Measurements from ENCODE around the gene FOXO3. TPM values are rescaled to one million over a fixed set of nuclear protein-coding genes. Genes with fewer than 3 reads are reported as not detected.

Gene FOXO3
- total and polyA plus RNA-seq, 2 of the 13 experiments (the other 11 are each of a cell fraction or from before 2014, with no cell fraction given), result 16.0 to 22.5 TPM

- TF ChIP-seq HNRNPL (IDR thresholded peaks at IDR 0.05; ENCODE audit: low read depth, low read length), result 0 out of 2 replicates have a peak, but pooled peaks have one; percentile 36
- no peak for TF ChIP-seq THAP8 (CRISPR knock-in tag; IDR thresholded peaks at IDR 0.05; ENCODE audit: borderline replicate concordance)
- no peak for TF ChIP-seq HOXA7 (CRISPR knock-in tag; IDR thresholded peaks at IDR 0.05)
- 0 out of 2 replicates have a peak, but pooled peaks have one; percentile 18 for TF ChIP-seq PHF8 (CRISPR knock-in tag; IDR thresholded peaks at IDR 0.05)
- no peak; the same call in 1 of the 2 replicates for TF ChIP-seq NFKB2 (CRISPR knock-in tag; IDR thresholded peaks at IDR 0.05; ENCODE audit: borderline replicate concordance)
- TF ChIP-seq HOXA3 (CRISPR knock-in tag; IDR thresholded peaks at IDR 0.05), result peak; percentile 45; the same call in 1 of the 2 replicates
- TF ChIP-seq SIN3A (IDR thresholded peaks at IDR 0.05; ENCODE audit: borderline replicate concordance, low read depth, low read length), result no peak
- no peak for TF ChIP-seq AGO1 (IDR thresholded peaks at IDR 0.05; ENCODE audit: low read depth, low read length, poor library complexity, severe bottlenecking)
- peak; percentile 94 for TF ChIP-seq ZSCAN29 (CRISPR knock-in tag; conservative IDR thresholded peaks at IDR 0.05)
- peak; percentile 73; the same call in 1 of the 2 replicates for TF ChIP-seq ZNF788 (CRISPR knock-in tag; IDR thresholded peaks at IDR 0.05; ENCODE audit: borderline replicate concordance)
- peak; percentile 80 for TF ChIP-seq HNF4A (CRISPR knock-in tag; IDR thresholded peaks at IDR 0.05)
- TF ChIP-seq, protein P1, sequence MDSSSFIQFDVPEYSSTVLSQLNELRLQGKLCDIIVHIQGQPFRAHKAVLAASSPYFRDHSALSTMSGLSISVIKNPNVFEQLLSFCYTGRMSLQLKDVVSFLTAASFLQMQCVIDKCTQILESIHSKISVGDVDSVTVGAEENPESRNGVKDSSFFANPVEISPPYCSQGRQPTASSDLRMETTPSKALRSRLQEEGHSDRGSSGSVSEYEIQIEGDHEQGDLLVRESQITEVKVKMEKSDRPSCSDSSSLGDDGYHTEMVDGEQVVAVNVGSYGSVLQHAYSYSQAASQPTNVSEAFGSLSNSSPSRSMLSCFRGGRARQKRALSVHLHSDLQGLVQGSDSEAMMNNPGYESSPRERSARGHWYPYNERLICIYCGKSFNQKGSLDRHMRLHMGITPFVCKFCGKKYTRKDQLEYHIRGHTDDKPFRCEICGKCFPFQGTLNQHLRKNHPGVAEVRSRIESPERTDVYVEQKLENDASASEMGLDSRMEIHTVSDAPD (CRISPR knock-in tag; IDR thresholded peaks at IDR 0.05), result 0 out of 2 replicates have a peak, but pooled peaks have one; percentile 65
- TF ChIP-seq ZFY (CRISPR knock-in tag; IDR thresholded peaks at IDR 0.05), result peak; percentile 44; the same call in 1 of the 2 replicates
- TF ChIP-seq ZNF598 (CRISPR knock-in tag; IDR thresholded peaks at IDR 0.05; ENCODE audit: borderline replicate concordance), result peak; percentile 68; the same call in 1 of the 2 replicates
- peak; percentile 78 for TF ChIP-seq KDM5B (CRISPR knock-in tag; IDR thresholded peaks at IDR 0.05; ENCODE audit: borderline replicate concordance)
- peak; percentile 84; the same call in 1 of the 2 replicates for TF ChIP-seq ZNF292 (CRISPR knock-in tag; IDR thresholded peaks at IDR 0.05; ENCODE audit: borderline replicate concordance, low read depth)
- TF ChIP-seq AGO2 (optimal IDR thresholded peaks at IDR 0.05; ENCODE audit: low read depth, low read length), result no peak
- no peak for TF ChIP-seq PBX2 (CRISPR knock-in tag; IDR thresholded peaks at IDR 0.05)
- 0 out of 2 replicates have a peak, but pooled peaks have one; percentile 8 for TF ChIP-seq HOMEZ (CRISPR knock-in tag; IDR thresholded peaks at IDR 0.05; ENCODE audit: low read depth)
- TF ChIP-seq YY1 (IDR thresholded peaks at IDR 0.05; ENCODE audit: insufficient read depth, insufficient replicate concordance, low read depth, low read length), result no peak
- peak; percentile 61; the same call in 1 of the 2 replicates for TF ChIP-seq ZNF263 (CRISPR knock-in tag; IDR thresholded peaks at IDR 0.05)
- TF ChIP-seq, protein P2, sequence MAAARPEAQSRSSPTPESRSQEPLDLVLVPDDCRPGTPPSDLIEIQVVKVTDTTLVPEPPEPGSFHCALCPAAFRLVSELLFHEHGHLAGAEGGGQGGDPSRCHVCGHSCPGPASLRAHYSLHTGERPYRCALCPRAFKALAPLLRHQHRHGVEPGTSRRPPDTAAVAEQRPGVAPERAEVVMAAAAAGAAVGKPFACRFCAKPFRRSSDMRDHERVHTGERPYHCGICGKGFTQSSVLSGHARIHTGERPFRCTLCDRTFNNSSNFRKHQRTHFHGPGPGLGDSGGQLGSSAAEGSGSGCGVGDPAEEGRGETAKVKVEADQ (CRISPR knock-in tag; IDR thresholded peaks at IDR 0.05; ENCODE audit: borderline replicate concordance), result no peak
These were observed 156.4 kb downstream of the FOXO3 start (continued) for GRCh38 chr6:108716801-108717791.
